Measurements from ENCODE around the gene CDK5R2. TPM values are rescaled to one million over a fixed set of nuclear protein-coding genes. Genes with fewer than 3 reads are reported as not detected.

Gene CDK5R2
- total RNA-seq, 4 donors from 2014 or later, result not detected

- TF ChIP-seq CTCF (IDR thresholded peaks at IDR 0.05; ENCODE audit: low read depth), result no peak
Measured at GRCh38 chr2:218963601-218964000, 4.1 kb downstream of the CDK5R2 start.

GRCh38 chr2:218964041-218964771 lies 4.7 kb downstream of the CDK5R2 start:
- TF ChIP-seq CTCF (IDR thresholded peaks at IDR 0.05; ENCODE audit: low read depth), result no peak

DNA sequence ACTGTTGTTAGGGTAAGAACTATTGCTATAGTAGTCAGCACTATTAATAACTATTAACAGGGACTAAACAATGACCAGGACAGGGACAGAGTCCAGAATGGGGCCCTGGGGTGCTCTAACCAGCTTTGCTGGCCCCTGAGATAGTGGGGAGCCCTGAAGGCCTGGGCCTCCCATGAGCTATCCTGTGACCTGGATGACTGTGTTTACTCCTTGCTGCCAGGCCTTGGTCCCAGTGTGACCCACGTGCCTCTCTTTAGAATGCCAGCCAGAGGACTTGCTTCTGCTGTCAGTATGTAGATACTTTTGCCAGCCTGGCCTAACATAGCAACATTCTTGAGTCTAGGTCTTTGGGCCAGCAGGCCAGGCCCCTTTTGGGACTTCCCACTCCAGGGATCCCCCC lies 11.4 kb downstream of the CDK5R2 start:
- no peak for TF ChIP-seq CTCF (IDR thresholded peaks at IDR 0.05; ENCODE audit: low read depth)

DNA sequence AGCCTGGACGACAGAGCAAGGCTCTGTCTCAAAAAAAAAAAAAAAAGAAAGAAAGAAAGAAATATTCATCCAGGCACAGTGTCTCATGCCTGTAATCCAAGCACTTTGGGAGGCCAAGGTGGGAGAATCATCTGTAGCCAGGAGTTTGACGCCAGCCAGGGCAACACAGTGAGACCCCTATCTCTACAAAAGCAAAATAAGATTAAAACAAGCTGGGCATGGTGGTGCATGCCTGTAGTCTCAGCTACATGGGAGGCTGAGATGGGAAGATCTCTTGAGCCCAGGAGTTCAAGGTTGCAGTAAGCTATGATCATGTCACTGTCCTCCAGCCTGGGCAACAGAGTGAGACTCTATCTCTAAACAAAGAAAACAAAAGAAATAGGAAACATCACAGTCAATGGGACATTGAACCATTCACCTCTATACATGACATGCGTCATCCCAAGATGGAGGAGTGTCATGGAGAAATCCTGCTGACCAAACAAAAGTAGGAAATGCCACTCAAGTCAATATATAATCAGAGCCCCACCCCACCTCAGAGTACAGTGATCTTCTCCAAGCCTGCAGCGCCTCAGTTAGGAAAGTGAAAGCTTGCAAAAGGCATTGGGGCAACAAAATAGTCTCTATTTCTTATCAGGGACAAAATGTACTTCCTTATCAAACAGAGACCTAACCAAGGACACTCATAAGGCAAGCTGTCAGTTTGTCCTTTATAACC lies 15.8 kb downstream of the CDK5R2 start:
- no peak for TF ChIP-seq CTCF (IDR thresholded peaks at IDR 0.05; ENCODE audit: low read depth)

GRCh38 chr2:218979846-218980734 lies 20.6 kb downstream of the CDK5R2 start:
- no peak for TF ChIP-seq CTCF (IDR thresholded peaks at IDR 0.05; ENCODE audit: low read depth)

DNA sequence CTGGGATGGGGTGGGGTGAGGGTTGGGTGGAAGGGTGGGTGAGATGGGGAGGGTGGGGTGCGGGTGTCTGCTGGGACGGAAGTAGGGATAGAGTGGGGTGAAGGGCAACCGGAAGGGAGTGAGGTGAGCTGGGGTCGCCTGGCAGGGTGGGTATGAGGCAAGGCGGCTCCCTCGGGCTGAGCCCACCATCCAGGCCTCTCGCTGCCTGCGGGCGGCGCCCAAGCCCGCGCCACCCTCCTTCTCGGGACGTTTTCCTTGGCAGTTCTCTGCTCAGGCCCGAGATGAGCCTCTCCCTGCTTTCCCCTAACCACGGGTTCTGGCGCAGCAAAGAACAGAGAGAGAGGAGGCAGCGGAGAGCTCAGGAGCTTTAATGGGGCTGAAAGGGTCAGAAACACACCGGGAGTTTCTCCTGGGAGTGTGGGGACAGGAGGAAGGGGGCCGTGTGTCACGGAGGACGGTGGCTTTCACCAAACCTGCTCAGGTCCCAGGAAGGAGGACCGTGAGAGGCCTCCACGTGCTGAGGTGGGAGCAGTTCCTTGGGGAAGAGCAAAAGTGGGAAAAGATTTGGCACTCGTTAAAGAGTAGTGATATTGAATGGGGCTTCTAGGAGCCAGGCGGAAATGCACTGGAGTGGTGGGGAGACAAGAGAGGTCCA lies 21.4 kb downstream of the CDK5R2 start:
- no peak for TF ChIP-seq CTCF (IDR thresholded peaks at IDR 0.05; ENCODE audit: low read depth)
